ENCODE results near the gene FGGY. TPM values are rescaled to one million over a fixed set of nuclear protein-coding genes. Genes with fewer than 3 reads are reported as not detected.

Gene FGGY
- total RNA-seq, 4 donors from 2014 or later: 20.6 to 138 (median 32.8) TPM

DNA sequence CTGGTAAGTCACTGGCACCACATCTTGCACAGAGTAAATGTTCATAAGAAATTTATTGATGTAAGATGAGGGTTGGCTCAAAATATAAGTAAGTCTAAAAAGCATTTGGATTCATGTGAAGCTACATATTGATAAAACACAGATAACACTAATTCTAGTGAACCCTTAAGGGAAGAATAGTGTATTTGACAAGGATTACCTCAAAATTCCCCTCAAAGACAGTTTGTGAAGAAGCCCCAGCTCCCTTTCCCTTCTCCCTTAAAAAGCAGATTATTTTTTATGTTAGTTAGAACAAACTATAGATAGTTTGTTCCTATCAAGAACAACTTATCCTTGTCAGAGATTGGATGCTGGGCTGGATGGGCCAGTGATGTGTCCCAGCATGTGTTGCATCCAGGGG is 10.7 kb downstream of the FGGY start:
- DNase-seq: no peak
- peaks cover 0 to 8% of the 10 kb centered on the region in 2 donors for H3K9me3 ChIP-seq
- H3K27ac ChIP-seq: no peak overlapping the region
- TF ChIP-seq POLR2A (IDR thresholded peaks at IDR 0.05): no peak
- TF ChIP-seq, protein P1, sequence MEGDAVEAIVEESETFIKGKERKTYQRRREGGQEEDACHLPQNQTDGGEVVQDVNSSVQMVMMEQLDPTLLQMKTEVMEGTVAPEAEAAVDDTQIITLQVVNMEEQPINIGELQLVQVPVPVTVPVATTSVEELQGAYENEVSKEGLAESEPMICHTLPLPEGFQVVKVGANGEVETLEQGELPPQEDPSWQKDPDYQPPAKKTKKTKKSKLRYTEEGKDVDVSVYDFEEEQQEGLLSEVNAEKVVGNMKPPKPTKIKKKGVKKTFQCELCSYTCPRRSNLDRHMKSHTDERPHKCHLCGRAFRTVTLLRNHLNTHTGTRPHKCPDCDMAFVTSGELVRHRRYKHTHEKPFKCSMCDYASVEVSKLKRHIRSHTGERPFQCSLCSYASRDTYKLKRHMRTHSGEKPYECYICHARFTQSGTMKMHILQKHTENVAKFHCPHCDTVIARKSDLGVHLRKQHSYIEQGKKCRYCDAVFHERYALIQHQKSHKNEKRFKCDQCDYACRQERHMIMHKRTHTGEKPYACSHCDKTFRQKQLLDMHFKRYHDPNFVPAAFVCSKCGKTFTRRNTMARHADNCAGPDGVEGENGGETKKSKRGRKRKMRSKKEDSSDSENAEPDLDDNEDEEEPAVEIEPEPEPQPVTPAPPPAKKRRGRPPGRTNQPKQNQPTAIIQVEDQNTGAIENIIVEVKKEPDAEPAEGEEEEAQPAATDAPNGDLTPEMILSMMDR (IDR thresholded peaks at IDR 0.05): no peak
- no peaks in the 10 kb centered on the region for H3K27me3 ChIP-seq
- no peak overlapping the region for H3K4me3 ChIP-seq
- H3K4me1 ChIP-seq: no peaks in the 10 kb centered on the region
- H3K36me3 ChIP-seq: no peaks in the 10 kb centered on the region
- intact Hi-C loops (cut with DNase I; ENCODE audit: low total_unique reads): no loop called here

DNA sequence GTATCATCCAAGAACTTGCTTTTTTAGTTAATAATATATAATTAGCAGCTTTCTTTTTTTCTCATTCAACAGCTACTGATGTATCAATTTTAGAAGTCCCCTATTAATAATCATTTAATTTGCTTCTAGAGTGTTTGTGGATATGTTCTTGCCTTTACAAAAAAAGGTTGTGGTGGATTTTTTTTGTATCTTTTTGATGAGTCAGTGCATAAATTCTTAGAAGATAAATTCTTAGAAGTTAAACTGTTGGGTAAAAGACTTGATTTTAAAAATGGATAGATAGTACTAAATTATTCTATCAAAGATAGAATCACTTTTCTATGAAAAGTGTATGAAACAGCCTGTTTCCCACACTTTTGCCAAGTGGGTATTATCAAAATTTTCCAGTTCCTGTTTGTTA is 11.9 kb downstream of the FGGY start:
- TF ChIP-seq, protein P1 (IDR thresholded peaks at IDR 0.05): no peak
- TF ChIP-seq POLR2A (IDR thresholded peaks at IDR 0.05): no peak
- no peak for DNase-seq
- no peaks in the 10 kb centered on the region for H3K4me1 ChIP-seq

DNA sequence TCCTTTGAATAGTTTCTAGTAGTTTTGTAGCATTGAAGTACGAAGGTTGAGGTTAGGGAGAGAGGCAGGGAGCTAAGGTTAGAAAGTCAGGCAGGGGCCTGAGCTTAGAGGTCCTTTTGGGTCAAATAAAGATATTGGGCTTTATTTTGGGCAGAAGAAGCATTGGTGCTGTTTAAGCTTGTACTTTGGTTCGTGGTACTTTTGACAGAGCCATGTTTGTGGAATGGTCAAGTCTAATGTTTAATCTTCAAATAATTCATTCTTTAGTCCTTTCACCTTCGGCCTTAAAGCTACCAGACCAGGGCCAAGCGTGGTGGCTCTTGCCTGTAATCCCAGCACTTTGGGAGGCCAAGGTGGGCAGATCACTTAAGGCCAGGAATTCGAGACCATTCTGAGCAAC is 12.5 kb downstream of the FGGY start:
- Histone ChIP-seq H3K27me3 (no peaks in the 10 kb centered on the region), H3K27ac (no peak overlapping the region), H3K9me3 (peaks cover 0 to 8% of the 10 kb centered on the region in 2 donors), H3K4me1 (no peaks in the 10 kb centered on the region), H3K4me3 (no peak overlapping the region), H3K36me3 (no peaks in the 10 kb centered on the region)
- DNase-seq: no peak
- TF ChIP-seq, protein P1 (IDR thresholded peaks at IDR 0.05): no peak
- no peak for TF ChIP-seq POLR2A (IDR thresholded peaks at IDR 0.05)
- intact Hi-C loops (cut with DNase I; ENCODE audit: low total_unique reads): no loop called here

More for the DNA sequence above, 11.9 kb downstream of the FGGY start:
- Histone ChIP-seq H3K27me3 (no peaks in the 10 kb centered on the region), H3K9me3 (peaks cover 0 to 8% of the 10 kb centered on the region in 2 donors), H3K36me3 (no peaks in the 10 kb centered on the region), H3K27ac (no peak overlapping the region), H3K4me3 (no peak overlapping the region)
- intact Hi-C loops (cut with DNase I; ENCODE audit: low total_unique reads): no loop called here

DNA sequence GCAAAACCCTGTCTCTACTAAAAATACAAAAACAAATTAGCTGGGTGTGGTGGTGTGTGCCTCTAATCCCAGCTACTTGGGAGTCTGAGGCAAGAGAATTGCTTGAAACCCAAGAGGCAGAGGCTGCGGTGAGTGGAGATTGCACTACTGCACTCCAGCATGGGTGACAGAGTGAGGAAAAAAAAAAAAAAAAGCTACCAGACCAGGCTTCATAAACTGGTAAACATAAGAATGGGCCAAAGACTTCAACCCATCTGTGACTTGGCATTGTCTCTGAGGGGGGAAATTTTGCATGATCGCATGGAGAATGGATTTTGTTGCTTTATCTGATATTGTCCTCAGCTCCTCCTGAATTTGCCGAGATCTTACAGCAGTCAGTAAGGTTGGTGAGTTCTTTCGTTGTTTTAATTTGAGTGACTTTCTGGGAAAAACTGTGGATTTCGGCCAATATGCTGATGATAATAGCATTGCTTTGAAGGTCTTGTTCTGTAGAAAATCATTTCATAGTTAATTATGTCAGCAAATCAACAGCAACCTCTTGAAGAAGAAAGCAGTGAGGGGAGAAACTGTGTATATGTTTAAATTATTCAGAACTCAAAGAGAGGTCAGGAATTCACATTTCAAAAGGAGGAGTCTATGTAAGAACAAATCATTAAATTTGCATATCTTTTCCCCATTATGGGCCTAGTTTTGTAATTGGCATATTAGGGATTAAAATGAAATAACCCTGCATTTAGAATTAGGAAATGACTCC is 13.1 kb downstream of the FGGY start:
- intact Hi-C loops (cut with DNase I; ENCODE audit: low total_unique reads): no loop called here
- Histone ChIP-seq H3K9me3 (peaks cover 0 to 5% of the 10 kb centered on the region in 2 donors), H3K27ac (no peak overlapping the region), H3K27me3 (no peaks in the 10 kb centered on the region), H3K4me1 (no peaks in the 10 kb centered on the region), H3K36me3 (no peaks in the 10 kb centered on the region), H3K4me3 (no peak overlapping the region)
- TF ChIP-seq, protein P1 (IDR thresholded peaks at IDR 0.05): no peak
- TF ChIP-seq POLR2A (IDR thresholded peaks at IDR 0.05): no peak
- no peak for DNase-seq

DNA sequence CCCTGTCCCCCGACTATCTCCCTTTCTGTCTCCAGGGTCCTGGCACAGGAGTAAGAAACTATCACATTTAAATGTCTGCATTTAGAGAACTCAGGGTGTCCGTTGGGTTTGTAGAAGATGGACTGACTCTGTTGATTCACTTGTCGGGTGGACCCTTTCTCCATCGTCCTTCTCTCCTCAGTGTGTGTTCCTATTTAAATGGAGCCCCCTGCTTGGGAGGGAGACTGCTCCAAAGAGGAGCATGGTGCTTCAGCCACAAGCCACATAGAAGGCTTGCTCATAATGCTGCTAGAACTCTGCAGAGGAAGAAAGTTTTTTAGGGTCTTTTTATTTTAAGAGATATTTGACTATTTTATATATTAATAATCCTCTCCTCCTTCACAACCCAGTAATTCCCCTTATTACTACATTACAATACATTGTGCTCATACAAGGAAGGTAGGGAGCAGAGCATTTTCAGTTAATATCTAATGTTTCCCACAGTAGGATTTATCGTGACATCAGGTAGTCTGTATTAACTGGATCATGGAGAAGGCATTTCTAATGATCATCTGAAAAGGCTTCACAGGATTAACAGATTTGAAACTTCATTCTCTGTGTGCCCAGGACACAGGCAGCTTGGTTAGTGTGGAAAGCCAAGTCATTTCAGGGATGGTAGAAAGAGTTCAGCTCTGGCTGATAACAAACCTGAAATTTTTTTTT is 13.8 kb downstream of the FGGY start:
- Histone ChIP-seq H3K9me3 (no peaks in the 10 kb centered on the region), H3K4me3 (no peak overlapping the region), H3K4me1 (no peaks in the 10 kb centered on the region), H3K27ac (no peak overlapping the region), H3K36me3 (no peaks in the 10 kb centered on the region), H3K27me3 (no peaks in the 10 kb centered on the region)
- TF ChIP-seq, protein P1 (IDR thresholded peaks at IDR 0.05): no peak
- TF ChIP-seq POLR2A (IDR thresholded peaks at IDR 0.05): no peak
- DNase-seq: no peak
- intact Hi-C loops (cut with DNase I; ENCODE audit: low total_unique reads): no loop called here

Data from uterus (tissue), 4 donors.